HFFc6 (cell line): Measurements from ENCODE around the gene MAPK9. TPM values are rescaled to one million over a fixed set of nuclear protein-coding genes. Genes with fewer than 3 reads are reported as not detected.

Experiments used
- DNase-seq: peaks from one replicate; pipeline ENCODE4 v3.0.0-alpha.2; 2018
- H3K27ac Mint-ChIP-seq: 2 replicates; pipeline ENCODE4 v1.8.0; 2020; ENCODE audit warnings: mild to moderate bottlenecking, mixed read lengths
- H3K27me3 Mint-ChIP-seq: 2 replicates; pipeline ENCODE4 v1.8.0; 2021; ENCODE audit warnings: mild to moderate bottlenecking, moderate library complexity, mixed read lengths; ENCODE audit not compliant: insufficient read depth
- H3K36me3 Mint-ChIP-seq: 2 replicates; pipeline ENCODE4 v1.8.0; 2021; ENCODE audit warnings: low read depth, mixed read lengths
- H3K4me1 Mint-ChIP-seq: 2 replicates; pipeline ENCODE4 v1.8.0; 2020; ENCODE audit warnings: low read depth, mixed read lengths
- H3K4me3 Mint-ChIP-seq: 2 replicates; pipeline ENCODE4 v1.8.0; 2020; ENCODE audit warnings: mild to moderate bottlenecking, moderate library complexity, mixed read lengths
- H3K9me3 Mint-ChIP-seq: 2 replicates; pipeline ENCODE4 v1.8.0; 2020; ENCODE audit warnings: mild to moderate bottlenecking, mixed read lengths
- CTCF ChIP-seq: fragments of 200-600 bp; sonication (generic); IDR thresholded peaks from 2 replicates; pipeline ENCODE4 v1.5.0; 2021; ENCODE audit warnings: antibody characterized with exemption, mild to moderate bottlenecking
- total RNA-seq, 6 experiments: library from RNA; stranded (reverse); fragmentation: NEBNext Ultra II Directional; extraction: Animal tissue kit (Norgen Biotek cat#: 25700); gene quantifications; 2 replicates in 1 of 6; 3 replicates in 5 of 6; pipeline ENCODE4 v1.2.3, GENCODE V29; 2021

Gene MAPK9
- total RNA-seq, 6 experiments from 2014 or later: 30.3 to 35.8 (median 33.6) TPM

DNA sequence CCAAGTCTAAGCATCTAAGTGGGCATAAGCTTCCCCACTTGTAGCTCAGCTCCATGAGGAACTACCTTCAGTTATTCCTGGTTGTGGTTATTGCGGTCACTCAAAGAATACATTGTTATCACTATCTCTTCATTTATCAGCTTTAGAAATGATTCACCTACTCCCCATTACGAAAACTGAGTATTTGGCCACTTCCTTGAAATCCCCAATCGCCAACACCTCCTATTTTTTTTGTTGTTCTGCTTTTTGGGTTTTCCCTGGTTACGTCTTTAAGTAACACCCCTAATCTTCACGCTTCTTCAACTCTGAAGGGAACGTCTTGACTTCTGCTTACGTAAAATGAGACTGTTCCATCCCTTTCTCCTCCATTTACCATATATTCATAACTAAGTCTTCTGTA is 20.7 kb downstream of the MAPK9 start:
- no peaks in the 10 kb centered on the region for H3K27me3 Mint-ChIP-seq
- peaks cover 72% of the 10 kb centered on the region for H3K9me3 Mint-ChIP-seq
- no peak for DNase-seq
- H3K4me1 Mint-ChIP-seq: no peaks in the 10 kb centered on the region
- TF ChIP-seq CTCF: no peak
- H3K27ac Mint-ChIP-seq: no peak overlapping the region
- H3K36me3 Mint-ChIP-seq: peaks cover 83% of the 10 kb centered on the region
- no peak overlapping the region for H3K4me3 Mint-ChIP-seq

- H3K9me3 Mint-ChIP-seq: peaks cover 98% of the 10 kb centered on the region
- H3K27ac Mint-ChIP-seq: no peak overlapping the region
- H3K4me1 Mint-ChIP-seq: no peaks in the 10 kb centered on the region
- no peak for TF ChIP-seq CTCF
- no peak for DNase-seq
- peaks cover 97% of the 10 kb centered on the region for H3K36me3 Mint-ChIP-seq
- H3K27me3 Mint-ChIP-seq: no peaks in the 10 kb centered on the region; the same call in 1 of the 2 replicates
- H3K4me3 Mint-ChIP-seq: no peak overlapping the region
Measured at GRCh38 chr5:180259260-180259611, 32.6 kb downstream of the MAPK9 start.

GRCh38 chr5:180253036-180253824 is 38.7 kb downstream of the MAPK9 start:
- Mint-ChIP-seq H3K4me3 (no peak overlapping the region), H3K27ac (no peak overlapping the region), H3K9me3 (peaks cover 97% of the 10 kb centered on the region), H3K36me3 (peaks cover 97% of the 10 kb centered on the region), H3K27me3 (peaks cover 5% of the 10 kb centered on the region), H3K4me1 (no peaks in the 10 kb centered on the region)
- TF ChIP-seq CTCF: no peak
- no peak for DNase-seq

DNA sequence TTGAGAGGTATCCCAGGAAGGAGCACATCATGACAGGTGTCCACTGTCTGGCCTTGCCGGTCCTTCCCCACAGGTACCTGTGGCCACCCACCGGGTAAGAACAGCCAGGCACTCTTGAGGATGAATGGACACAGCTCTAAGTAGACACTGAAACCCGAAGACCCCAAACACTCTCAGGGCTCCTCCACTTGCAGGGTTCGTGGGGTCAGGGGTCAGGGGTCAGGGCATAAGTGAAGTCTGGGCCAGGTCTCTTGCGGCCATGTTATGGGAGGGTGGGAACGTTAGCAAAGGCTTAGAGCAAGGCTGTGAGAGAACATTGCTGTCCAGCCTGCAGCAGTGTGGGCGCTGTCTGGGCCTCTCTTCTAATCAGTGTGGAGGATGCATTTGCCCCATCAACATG is 40.0 kb downstream of the MAPK9 start:
- TF ChIP-seq CTCF: no peak
- Mint-ChIP-seq H3K27ac (no peak overlapping the region), H3K27me3 (peaks cover 5% of the 10 kb centered on the region), H3K36me3 (peaks cover 97% of the 10 kb centered on the region), H3K4me3 (no peak overlapping the region), H3K9me3 (peaks cover 95% of the 10 kb centered on the region), H3K4me1 (no peaks in the 10 kb centered on the region)
- no peak for DNase-seq

GRCh38 chr5:180251141-180251540 is 40.7 kb downstream of the MAPK9 start:
- Mint-ChIP-seq H3K9me3 (peaks cover 93% of the 10 kb centered on the region), H3K4me3 (no peak overlapping the region), H3K27me3 (peaks cover 5% of the 10 kb centered on the region), H3K27ac (no peak overlapping the region), H3K36me3 (peaks cover 100% of the 10 kb centered on the region), H3K4me1 (no peaks in the 10 kb centered on the region)
- TF ChIP-seq CTCF: no peak
- no peak for DNase-seq
